Measurements from ENCODE around the gene ATAD2B.
"Not testable (repeated sequence)": the region's sequence is repeated elsewhere in the genome, so short reads cannot be mapped to it uniquely, and the experiment has no call there.

Gene ATAD2B

GRCh38 chr2:23926750-23927571 is at the start of gene ATAD2B:
ATAD2B (minus strand) TSS chr2:23927123; CDS start chr2:23926770, 353 bp downstream.
- peak; percentile 93 for DNase-seq

GRCh38 chr2:23967846-23968245 is 40.9 kb upstream of the ATAD2B start:
- no peak for DNase-seq

- no peak for DNase-seq
These were observed 27.5 kb upstream of the ATAD2B start for GRCh38 chr2:23954325-23955014.

GRCh38 chr2:23953625-23954024 is 26.7 kb upstream of the ATAD2B start:
- DNase-seq = no peak

DNA sequence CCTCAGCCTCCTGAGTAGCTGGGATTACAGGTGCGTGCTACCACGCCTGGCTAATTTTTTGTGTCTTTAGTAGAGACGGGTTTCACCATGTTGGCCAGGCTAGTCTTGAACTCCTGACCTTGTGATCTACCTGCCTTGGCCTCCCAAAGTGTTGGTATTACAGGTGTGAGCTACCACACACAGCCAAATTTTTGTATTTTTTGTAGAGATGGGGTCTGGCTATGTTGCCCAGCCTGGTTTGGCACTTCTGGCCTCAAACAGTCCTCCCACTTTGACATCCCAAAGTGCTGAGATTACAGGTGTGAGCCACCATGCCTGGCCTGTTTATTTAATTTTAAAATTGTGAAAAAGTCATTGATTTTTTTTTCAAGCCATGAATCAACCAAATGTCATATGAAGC is 25.6 kb upstream of the ATAD2B start:
- DNase-seq = not testable (repeated sequence)

DNA sequence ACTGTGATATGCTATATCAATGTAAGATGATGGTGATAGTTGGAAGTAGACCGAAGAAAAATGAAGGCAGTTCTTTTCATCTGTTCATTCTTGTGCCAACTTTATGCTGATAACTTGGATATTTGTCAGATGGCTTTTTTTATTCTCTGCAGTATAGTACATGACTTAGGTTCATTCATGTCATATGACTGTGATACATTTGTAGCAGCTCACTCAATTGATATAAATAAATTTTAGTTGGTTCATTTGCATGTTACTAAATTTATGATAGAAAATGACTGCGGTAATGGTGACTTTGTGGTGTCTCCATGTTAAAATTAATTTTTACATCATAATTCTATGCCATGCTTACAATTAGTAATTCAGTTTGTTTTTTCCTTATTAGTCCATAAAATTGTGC is 20.4 kb upstream of the ATAD2B start:
- DNase-seq = no peak

GRCh38 chr2:23944976-23945375 is 18.1 kb upstream of the ATAD2B start:
- no peak for DNase-seq

DNA sequence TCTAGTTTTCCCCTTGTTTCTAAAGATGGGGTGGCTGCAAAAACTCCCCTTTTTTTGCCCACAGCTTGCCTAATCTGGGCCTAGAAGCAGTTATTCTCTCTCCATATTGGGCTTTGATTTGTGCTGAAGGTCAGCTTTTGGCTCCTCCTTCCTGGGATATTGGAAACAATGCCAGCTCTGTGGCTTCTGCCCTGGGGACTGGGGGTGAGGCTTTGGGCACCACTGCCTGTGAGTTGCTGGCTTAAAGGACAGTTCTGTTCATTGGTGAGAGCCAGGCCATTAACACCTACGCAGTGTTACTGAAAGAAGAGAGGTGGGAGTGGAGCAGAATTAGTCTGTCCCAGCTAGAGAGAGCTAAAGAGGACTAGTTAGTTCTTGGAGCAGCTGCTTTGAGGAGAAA is 17.6 kb upstream of the ATAD2B start:
- DNase-seq = no peak

DNA sequence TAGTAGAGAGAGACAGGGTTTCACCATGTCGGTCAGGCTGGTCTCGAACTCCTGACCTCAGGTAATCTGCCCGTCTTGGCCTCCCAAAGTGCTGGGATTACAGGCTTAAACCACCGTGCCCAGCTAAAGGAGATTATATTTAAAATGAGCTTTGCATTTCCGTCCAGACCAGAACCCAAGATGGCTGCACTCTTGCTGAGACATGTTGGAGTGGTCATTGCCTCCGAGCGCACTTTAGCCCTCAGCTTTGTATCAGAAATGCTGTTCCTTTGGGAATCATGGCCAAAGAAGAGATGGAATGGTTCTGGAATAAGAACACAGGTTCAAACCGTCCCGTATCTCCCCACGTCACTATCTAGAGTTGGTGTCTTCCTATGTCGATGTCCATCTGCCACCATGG is 16.7 kb upstream of the ATAD2B start:
- DNase-seq = no peak

DNA sequence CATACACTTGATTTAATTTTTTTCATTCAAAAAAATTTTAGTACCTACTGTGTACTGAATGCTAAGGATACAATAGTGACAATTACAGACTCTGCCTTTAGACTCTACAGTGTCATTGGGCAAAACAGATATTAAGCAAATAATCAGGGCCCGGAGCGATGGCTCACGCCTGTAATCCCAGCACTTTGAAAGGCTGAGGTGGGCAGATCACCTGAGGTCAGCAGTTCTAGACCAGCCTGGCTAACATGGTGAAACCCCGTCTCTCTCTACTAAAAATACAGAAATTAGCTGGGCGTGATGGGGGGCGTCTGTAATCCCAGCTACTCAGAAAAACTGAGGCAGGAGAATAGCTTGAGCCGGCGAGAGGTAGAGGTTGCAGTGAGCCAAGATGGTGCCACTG is 14.7 kb upstream of the ATAD2B start:
- DNase-seq = no peak

DNA sequence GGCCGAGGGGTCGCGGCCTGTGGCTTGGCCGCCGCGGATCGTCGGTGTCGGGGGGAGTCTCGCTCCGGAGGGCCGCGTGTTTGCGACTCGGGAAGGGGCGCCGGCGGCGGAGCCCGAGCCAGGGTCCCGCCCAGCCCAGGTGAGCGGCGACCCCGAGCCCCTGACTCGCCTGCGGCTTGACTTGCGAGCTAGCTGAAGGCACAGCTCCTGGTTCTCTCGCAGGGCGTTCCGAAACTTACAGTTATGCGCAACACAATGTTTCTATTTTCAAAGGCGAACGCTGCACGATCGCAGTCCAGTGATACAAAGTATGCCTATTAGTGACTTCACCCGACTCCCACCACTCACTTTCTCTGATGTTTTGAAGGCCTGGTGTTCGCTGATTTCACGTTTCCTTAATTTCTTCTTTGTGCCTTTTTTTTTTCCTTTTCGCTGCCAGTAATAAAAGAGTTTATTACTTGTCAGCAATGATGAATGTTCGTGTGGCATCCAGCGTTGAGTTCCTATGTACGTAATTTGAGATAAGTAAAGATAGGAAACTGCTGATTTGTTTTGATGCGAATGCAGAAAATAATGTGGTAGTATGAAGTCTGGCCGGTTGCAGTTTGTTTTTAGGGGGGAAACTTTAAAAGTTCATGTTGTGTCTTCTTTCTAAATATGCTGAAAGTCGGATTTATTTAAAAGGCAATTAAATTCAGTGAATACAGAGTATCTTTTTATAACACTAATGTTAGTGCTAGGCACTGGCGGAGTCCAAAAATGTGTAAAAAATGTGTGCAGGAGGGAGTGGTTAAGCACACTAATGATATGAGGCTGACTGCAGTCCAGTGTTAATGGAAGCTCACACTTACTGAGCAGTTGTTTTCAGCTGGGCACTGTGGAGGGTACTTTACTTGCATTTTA is 14.0 kb upstream of the ATAD2B start:
- DNase-seq = peak; percentile 57

DNA sequence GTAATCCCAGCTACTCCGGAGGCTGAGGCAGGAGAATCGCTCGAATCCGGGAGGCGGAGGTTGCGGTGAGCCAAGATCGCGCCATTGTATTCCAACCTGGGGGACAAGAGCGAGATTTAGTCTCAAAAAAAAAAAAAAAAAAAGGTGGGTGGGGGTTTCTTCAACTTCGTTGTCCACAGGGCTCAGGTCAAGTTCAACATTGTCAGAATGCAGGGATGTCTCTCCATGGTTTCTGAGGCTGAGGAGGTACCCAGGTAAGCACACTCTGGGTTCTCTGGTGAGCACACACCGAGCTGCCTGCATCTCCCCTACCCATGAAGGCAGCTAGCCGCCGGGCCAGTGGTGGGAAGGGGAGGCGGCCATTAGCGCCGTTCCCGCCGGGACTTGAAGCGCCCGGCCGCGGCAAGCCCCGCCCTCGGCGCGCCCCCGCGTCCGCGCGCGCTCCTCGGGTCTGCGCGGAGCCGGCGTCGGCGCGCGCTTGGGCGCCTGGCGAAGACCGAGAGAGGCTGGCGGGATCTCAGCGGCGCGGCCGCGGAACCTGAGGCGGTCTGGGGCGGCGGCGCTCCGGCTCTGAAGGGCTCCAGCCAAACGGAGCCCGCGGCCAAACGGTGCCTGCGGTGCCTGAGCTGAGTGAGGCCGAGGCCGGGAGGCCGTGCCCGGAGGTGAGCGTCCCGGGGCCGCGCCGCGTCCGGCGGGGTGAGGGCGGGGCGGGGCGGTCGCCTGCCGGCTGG is 13.2 kb upstream of the ATAD2B start, which contains the start of gene UBXN2A:
TSS of gene UBXN2A (plus strand) at position 477 of the 731 bp plus-strand sequence. CDS start 17,852 bp downstream, outside the sequence.
- DNase-seq = peak; percentile 77

DNA sequence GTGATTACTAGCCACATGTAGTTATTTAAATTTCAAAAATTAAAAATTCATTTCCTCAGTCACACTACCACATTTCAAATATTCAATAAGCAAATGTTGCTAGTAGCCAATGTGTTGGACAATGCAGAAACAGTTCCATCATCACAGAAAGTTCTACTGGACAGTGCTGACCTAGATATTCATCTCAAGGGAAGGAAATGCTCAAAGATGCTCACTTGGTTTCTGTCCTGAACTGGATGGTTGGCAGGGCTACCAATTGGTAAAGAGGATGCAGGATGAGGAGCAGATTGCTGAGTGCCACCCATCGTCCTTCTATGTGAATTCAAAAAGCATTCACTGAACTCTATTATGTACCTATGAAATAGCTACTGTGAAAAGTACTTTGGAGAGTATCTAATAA is 7.3 kb upstream of the ATAD2B start:
- DNase-seq = no peak

DNA sequence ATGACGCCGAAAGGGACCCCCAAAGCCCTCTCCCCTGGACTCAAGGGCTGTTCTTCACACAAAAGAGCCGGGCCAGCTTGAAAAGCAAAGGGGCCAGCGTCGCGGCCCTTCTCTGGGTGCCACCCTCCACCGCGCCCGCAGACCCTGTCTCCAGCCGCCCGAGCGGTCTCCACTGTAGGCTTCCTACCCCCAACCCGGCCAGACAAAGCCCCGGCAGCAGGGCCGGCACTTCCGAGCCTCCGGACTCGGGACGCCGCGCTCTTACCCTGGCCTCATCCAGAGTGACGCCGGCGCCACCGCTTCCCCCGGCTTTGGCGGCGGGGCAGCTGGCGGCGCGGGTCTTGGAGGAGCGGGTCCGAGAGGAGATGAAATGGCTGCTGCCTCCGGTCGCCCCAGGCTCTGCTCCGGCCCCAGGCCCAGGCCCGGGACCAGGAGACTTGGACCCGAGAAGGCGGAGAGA is 603 bp downstream of the ATAD2B start:
- no peak for DNase-seq

DNA sequence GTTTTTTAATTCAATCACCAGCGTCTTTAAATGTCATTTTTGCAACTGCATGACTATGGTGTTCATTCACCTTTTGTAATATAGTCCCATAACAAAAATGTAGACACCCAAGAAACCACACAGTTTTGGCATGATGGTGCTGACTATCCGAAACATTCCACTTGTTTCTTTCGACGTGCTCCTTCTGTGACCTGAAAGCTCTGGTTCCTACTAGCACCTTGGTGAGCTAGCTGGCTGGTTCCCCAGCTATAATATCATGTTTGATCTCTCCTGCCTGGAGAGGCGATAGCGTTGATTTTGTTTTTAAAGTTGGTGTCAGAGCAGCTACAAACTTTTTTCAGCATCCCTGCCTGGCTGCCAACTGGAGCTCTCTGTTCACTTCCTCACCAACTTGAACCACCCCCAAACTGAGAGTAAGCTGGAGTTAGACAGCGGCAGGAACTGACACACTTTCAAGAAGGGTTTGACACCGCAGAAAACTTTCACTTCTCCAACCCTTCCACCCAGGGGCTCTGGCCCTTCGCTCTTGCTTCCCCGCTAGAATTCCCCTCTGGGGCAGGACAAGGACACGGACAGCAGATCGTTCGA is 1.1 kb downstream of the ATAD2B start:
- peak; percentile 71 for DNase-seq

- no peak for DNase-seq
These were observed 2.1 kb downstream of the ATAD2B start for GRCh38 chr2:23924589-23925359.

DNA sequence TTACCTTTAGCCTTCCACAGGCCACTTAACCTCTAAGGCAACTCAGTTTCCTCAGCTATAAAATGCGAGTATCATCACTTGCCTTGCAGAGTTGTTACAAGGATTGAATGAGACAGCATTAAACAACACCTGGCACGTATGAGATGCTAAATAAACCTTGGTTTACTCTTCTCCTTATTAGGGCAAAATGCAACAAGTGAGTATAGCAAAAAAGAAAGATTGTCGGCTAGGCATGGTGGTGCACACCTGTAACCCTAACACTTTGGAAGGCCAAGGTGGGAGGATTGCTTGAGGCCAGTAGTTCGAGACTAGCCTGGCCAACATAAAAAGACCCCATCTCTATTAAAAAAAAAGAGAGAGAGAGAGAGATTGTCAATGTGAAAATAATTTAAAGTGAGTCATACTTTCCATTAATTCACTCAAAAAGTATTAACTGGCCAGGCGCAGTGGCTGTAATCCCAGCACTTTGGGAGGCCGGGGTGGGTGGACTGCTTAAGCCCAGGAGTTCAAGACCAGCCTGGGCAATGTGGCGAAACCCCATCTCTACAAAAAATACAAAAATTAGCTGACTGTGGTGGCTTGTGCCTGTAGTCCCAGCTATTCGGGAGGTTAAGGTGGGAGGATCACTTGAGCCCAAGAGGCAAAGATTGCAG is 8.0 kb downstream of the ATAD2B start:
- DNase-seq = no peak

DNA sequence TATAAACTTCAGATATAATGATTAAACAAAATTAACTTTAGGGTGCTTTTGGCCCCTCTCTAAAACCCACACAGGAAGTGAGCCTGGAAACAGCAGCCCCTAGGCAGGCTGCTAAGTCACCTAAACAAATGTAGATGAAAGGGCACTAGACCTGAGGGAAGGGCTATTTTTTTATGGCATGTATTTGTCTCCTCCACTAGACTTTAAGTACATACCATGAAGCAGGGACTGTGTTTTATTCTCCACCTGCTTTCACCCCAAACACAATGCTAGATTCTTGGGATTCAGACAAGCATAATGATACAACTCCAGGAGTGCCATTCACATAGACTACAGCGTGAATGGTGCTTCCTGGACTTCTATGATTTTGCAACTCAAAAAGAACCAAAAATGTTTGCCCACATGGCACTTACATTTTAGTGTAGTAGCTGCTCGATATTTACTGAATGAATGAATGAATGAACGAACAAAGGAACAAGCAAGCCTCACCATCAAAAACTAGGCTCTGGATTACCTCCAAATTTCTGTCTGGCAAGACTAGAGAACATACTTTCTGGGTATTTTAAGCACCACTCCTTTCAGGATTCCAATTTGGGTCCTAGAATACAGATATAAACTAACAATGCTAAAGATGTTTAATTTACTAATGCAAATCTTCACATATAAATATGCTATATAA is 10.1 kb downstream of the ATAD2B start:
- DNase-seq = no peak

- no peak for DNase-seq
These were observed 11.6 kb downstream of the ATAD2B start for GRCh38 chr2:23915327-23915726.

- no peak for DNase-seq
These were observed 14.9 kb downstream of the ATAD2B start for GRCh38 chr2:23912054-23912453.
